HL-60 (cell line): ENCODE data around the gene UTP25.

Experiments used
- GABPA ChIP-seq: IDR thresholded peaks from 2 replicates; pipeline ENCODE4 v1.6.1; 2012; ENCODE audit warnings: low read depth
- POLR2AphosphoS5 ChIP-seq: IDR thresholded peaks from 2 replicates; pipeline ENCODE4 v1.6.1; 2012; ENCODE audit warnings: low read depth
- SPI1 ChIP-seq: IDR thresholded peaks from 2 replicates; pipeline ENCODE4 v1.6.1; 2012; ENCODE audit warnings: low read depth, mild to moderate bottlenecking, borderline replicate concordance
- TF ChIP-seq, protein P1 (sequence below): IDR thresholded peaks from one replicate; pipeline ENCODE4 v1.5.1; 2011; ENCODE audit warnings: low read length, control low read depth, inconsistent platforms; ENCODE audit not compliant: insufficient read depth
- TF ChIP-seq, protein P2 (sequence below): IDR thresholded peaks from 2 replicates; pipeline ENCODE4 v1.6.1; 2012; ENCODE audit warnings: low read depth; ENCODE audit not compliant: insufficient replicate concordance

- TF ChIP-seq, protein P1, sequence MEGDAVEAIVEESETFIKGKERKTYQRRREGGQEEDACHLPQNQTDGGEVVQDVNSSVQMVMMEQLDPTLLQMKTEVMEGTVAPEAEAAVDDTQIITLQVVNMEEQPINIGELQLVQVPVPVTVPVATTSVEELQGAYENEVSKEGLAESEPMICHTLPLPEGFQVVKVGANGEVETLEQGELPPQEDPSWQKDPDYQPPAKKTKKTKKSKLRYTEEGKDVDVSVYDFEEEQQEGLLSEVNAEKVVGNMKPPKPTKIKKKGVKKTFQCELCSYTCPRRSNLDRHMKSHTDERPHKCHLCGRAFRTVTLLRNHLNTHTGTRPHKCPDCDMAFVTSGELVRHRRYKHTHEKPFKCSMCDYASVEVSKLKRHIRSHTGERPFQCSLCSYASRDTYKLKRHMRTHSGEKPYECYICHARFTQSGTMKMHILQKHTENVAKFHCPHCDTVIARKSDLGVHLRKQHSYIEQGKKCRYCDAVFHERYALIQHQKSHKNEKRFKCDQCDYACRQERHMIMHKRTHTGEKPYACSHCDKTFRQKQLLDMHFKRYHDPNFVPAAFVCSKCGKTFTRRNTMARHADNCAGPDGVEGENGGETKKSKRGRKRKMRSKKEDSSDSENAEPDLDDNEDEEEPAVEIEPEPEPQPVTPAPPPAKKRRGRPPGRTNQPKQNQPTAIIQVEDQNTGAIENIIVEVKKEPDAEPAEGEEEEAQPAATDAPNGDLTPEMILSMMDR = no peak
- TF ChIP-seq, protein P2, sequence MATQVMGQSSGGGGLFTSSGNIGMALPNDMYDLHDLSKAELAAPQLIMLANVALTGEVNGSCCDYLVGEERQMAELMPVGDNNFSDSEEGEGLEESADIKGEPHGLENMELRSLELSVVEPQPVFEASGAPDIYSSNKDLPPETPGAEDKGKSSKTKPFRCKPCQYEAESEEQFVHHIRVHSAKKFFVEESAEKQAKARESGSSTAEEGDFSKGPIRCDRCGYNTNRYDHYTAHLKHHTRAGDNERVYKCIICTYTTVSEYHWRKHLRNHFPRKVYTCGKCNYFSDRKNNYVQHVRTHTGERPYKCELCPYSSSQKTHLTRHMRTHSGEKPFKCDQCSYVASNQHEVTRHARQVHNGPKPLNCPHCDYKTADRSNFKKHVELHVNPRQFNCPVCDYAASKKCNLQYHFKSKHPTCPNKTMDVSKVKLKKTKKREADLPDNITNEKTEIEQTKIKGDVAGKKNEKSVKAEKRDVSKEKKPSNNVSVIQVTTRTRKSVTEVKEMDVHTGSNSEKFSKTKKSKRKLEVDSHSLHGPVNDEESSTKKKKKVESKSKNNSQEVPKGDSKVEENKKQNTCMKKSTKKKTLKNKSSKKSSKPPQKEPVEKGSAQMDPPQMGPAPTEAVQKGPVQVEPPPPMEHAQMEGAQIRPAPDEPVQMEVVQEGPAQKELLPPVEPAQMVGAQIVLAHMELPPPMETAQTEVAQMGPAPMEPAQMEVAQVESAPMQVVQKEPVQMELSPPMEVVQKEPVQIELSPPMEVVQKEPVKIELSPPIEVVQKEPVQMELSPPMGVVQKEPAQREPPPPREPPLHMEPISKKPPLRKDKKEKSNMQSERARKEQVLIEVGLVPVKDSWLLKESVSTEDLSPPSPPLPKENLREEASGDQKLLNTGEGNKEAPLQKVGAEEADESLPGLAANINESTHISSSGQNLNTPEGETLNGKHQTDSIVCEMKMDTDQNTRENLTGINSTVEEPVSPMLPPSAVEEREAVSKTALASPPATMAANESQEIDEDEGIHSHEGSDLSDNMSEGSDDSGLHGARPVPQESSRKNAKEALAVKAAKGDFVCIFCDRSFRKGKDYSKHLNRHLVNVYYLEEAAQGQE = no peak
- TF ChIP-seq POLR2AphosphoS5 (no peak), GABPA (no peak), SPI1 (no peak)
Measured at GRCh38 chr1:209819058-209819457, 8.7 kb upstream of the UTP25 start.
